Brain microvascular endothelial cell (primary cell): Measurements from ENCODE around the gene SLCO3A1.

ENCODE experiments used
- DNase-seq: peaks from one replicate; pipeline ENCODE4 v3.0.0-alpha.2; 2020
- H3K27ac ChIP-seq: fragments of 250-450 bp; sonication (Bioruptor Pico); 2 replicates; pipeline ENCODE4 v1.5.1; 2020; ENCODE audit warnings: mild to moderate bottlenecking, moderate library complexity
- H3K27me3 ChIP-seq: fragments of 250-450 bp; sonication (Bioruptor Pico); replicated peaks from 2 replicates; pipeline ENCODE4 v1.5.1; 2020; ENCODE audit warnings: mild to moderate bottlenecking
- H3K36me3 ChIP-seq: fragments of 250-450 bp; sonication (Bioruptor Pico); replicated peaks from 2 replicates; pipeline ENCODE4 v1.5.1; 2020; ENCODE audit warnings: mild to moderate bottlenecking
- H3K4me3 ChIP-seq: 2 replicates; pipeline ENCODE4 v1.5.1; 2011; ENCODE audit warnings: low read depth, mild to moderate bottlenecking, control low read depth, low read length, moderate library complexity
- CTCF ChIP-seq: IDR thresholded peaks from 2 replicates; pipeline ENCODE4 v1.5.1; 2011; ENCODE audit warnings: low read depth, mild to moderate bottlenecking, moderate library complexity, low read length, control low read depth, inconsistent platforms; ENCODE audit errors: missing control alignments
- in situ Hi-C: cut with HindIII; loops from 2 replicates; pipeline ENCODE4 v1.10.0; 2017; ENCODE audit warnings: low sequenced_read_pairs, low pct_ligation_motif_present

SLCO3A1 gene

GRCh38 chr15:91980502-91981267, 127.2 kb downstream of the SLCO3A1 start:
- H3K27me3 ChIP-seq, result no peaks in the 10 kb centered on the region
- H3K4me3 ChIP-seq, result no peak overlapping the region
- no peak for TF ChIP-seq CTCF
- in situ Hi-C loops, result no loop called here
- H3K27ac ChIP-seq, result no peak overlapping the region
- no peaks in the 10 kb centered on the region for H3K36me3 ChIP-seq
- no peak for DNase-seq

DNA sequence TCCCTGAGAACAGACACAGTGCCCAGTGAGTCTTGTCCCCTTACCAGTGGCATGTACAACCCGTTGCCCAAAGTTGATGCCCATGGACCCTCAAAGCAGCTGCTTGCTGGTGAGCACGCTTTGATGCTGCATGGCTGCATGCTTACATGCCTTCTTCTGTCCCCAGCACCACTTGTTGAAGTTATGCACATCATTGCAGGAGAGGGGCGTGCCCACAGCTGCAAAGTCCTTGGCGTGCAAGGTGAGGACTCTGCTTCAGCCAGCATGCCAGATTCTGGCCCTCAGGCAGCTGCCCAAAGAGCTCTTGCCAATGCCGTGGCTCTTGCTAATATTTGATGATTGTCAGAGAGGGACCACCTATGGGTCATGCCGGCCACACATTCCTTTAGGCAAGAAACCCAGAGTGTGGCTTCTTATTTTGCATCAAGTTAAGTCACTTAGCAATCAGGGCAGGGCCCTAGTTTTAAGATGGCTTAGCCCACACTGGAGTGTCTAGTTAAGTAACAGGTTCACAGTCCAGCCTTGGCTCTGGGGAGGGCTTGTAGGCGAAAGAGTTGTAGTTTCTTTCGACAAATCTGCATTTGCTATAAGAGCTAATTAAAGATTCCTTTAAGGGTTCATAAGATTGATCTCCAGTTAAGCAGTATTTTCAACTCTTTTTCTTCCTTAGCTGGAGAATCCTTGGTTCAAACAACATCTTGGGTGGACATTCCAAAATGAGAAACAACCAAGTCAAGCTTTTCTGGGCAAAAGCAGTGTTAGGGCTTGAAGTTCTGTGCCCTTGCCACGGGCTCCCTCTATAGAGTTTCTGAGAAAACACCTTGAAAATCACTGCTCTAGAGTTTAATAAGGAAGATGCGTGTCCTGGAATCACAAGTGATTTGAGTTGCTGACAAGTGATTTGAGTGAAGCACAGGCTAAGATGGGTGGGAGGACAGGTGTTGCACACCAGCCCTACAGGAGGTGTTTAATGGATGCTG, 128.6 kb downstream of the SLCO3A1 start:
- Histone ChIP-seq H3K27me3 (no peaks in the 10 kb centered on the region), H3K36me3 (no peaks in the 10 kb centered on the region), H3K4me3 (no peak overlapping the region), H3K27ac (no peak overlapping the region)
- TF ChIP-seq CTCF, result no peak
- no peak for DNase-seq
- in situ Hi-C loops, result no loop called here

GRCh38 chr15:91983729-91984340, 130.3 kb downstream of the SLCO3A1 start:
- in situ Hi-C loops, result no loop called here
- no peak for DNase-seq
- Histone ChIP-seq H3K4me3 (no peak overlapping the region), H3K36me3 (no peaks in the 10 kb centered on the region), H3K27ac (no peak overlapping the region), H3K27me3 (no peaks in the 10 kb centered on the region)
- TF ChIP-seq CTCF, result no peak

DNA sequence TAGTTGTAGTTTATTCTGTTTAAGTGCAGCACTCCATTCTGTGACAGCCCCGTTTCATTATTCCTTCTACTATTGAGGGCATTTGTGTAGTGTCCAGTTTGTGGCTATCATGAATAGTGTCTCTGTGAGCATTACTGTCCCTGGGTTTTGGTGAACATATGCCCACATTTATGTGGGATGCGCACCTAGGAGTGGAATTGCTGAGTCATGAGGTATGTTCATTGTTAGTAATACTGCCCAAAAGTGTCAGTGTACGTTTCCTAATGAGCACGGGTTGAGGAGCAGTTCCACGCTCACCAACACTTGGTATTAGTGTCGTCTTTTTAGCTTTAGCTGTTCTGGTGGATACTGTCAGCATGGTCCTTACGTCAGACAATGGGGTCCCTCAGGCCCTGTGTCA, 131.8 kb downstream of the SLCO3A1 start:
- Histone ChIP-seq H3K36me3 (no peaks in the 10 kb centered on the region), H3K27ac (no peak overlapping the region), H3K4me3 (no peak overlapping the region), H3K27me3 (no peaks in the 10 kb centered on the region)
- in situ Hi-C loops, result no loop called here
- DNase-seq, result no peak
- no peak for TF ChIP-seq CTCF

- in situ Hi-C loops, result no loop called here
- no peak overlapping the region for H3K27ac ChIP-seq
- no peak for TF ChIP-seq CTCF
- no peaks in the 10 kb centered on the region for H3K27me3 ChIP-seq
- H3K36me3 ChIP-seq, result no peaks in the 10 kb centered on the region
- H3K4me3 ChIP-seq, result no peak overlapping the region
- DNase-seq, result no peak
Measured at GRCh38 chr15:91988071-91988470, 134.6 kb downstream of the SLCO3A1 start.
